GM12878 (cell line): ENCODE data around the gene TGM2. TPM values are rescaled to one million over a fixed set of nuclear protein-coding genes. Genes with fewer than 3 reads are reported as not detected.

Experiments used
- ATAC-seq: fragments of 200-7000 bp; cut with Tn5 transposase; 3 replicates; pipeline ENCODE4 v1.9.1; 2020; ENCODE audit warnings: mild to moderate bottlenecking, moderate library complexity
- BruUV-seq: library from RNA; stranded (reverse); fragments of 400-500 nt; replicated peaks from 2 replicates; lab custom pipeline; 2021; lab: Mats Ljungman, UMichigan
- CTCF ChIA-PET: fragments of 300-600 bp; sonication (Branson Sonifier 250); formaldehyde crosslinking; extraction: SDS; loops from one replicate; lab custom pipeline; 2021; ENCODE audit warnings: inconsistent platforms; lab: Yijun Ruan, JAX
- POLR2A ChIA-PET: fragments of 350-600 bp; formaldehyde crosslinking; extraction: SDS; loops from one replicate; lab custom pipeline; 2021; ENCODE audit warnings: inconsistent platforms; lab: Charles Lee
- RAD21 ChIA-PET: fragments of 300-600 bp; sonication (Branson Sonifier 250); formaldehyde crosslinking; loops from one replicate; lab custom pipeline; 2023; ENCODE audit warnings: antibody characterized with exemption; ENCODE audit not compliant: unreplicated experiment; lab: Charles Lee
- SMC1A ChIA-PET: fragments of 300-600 bp; sonication (Branson Sonifier 250); formaldehyde crosslinking; loops from one replicate; lab custom pipeline; 2023; ENCODE audit not compliant: unreplicated experiment, uncharacterized antibody; lab: Charles Lee
- DNase-seq: peaks from one replicate; pipeline ENCODE4 v3.0.0-alpha.2; 2011; ENCODE audit warnings: low read depth, low spot score
- FAIRE-seq: peaks from 3 replicates; lab custom pipeline; 2011; peaks lifted over from hg19 to GRCh38; lab: Jason Lieb, UNC
- H2AFZ ChIP-seq: 2 replicates; pipeline ENCODE4 v1.6.0; 2011; ENCODE audit warnings: low read depth, low read length, control low read depth; ENCODE audit not compliant: control insufficient read depth
- H3K27ac ChIP-seq: 2 replicates; pipeline ENCODE4 v1.5.1; 2011; ENCODE audit warnings: control low read depth; ENCODE audit not compliant: control insufficient read depth, insufficient read depth
- H3K27me3 ChIP-seq, 2 experiments: replicated peaks in 1 of 2; 2 replicates each; pipeline versions ENCODE4 v1.6.0 to v1.6.1; 2011; ENCODE audit warnings: low read length in 1 of 2; ENCODE audit not compliant: control insufficient read depth in 2 of 2, insufficient read depth in 2 of 2
- H3K36me3 ChIP-seq, 2 experiments: 2 replicates each; pipeline ENCODE4 v1.5.1; 2011; ENCODE audit warnings: low read length in 1 of 2; ENCODE audit not compliant: control insufficient read depth in 2 of 2, insufficient read depth in 2 of 2
- H3K4me1 ChIP-seq: 2 replicates; pipeline ENCODE4 v1.6.1; 2011; ENCODE audit warnings: mild to moderate bottlenecking, low read length, moderate library complexity, mixed read lengths; ENCODE audit not compliant: control insufficient read depth, insufficient read depth
- H3K4me2 ChIP-seq: 2 replicates; pipeline ENCODE4 v1.6.0; 2011; ENCODE audit warnings: control low read depth; ENCODE audit not compliant: control insufficient read depth, insufficient read depth
- H3K4me3 ChIP-seq: fragments of 200-600 bp; sonication (generic); 2 replicates; pipeline ENCODE4 v1.5.1; 2016
- H3K79me2 ChIP-seq: 2 replicates; pipeline ENCODE4 v1.6.0; 2011; ENCODE audit warnings: low read length; ENCODE audit not compliant: control insufficient read depth, insufficient read depth
- H3K9ac ChIP-seq: 2 replicates; pipeline ENCODE4 v1.8.0; 2011; ENCODE audit warnings: low read length, control low read depth, mixed read lengths; ENCODE audit not compliant: control insufficient read depth, insufficient read depth
- H3K9me3 ChIP-seq: replicated peaks from 3 replicates; pipeline ENCODE4 v1.5.1; 2011; ENCODE audit warnings: mild to moderate bottlenecking, low read length; ENCODE audit not compliant: control insufficient read depth, insufficient read depth
- H4K20me1 ChIP-seq: 2 replicates; pipeline ENCODE4 v1.6.0; 2011; ENCODE audit not compliant: control insufficient read depth, insufficient read depth
- ASH2L ChIP-seq: fragments of 300-600, 200-600 bp; sonication (generic); IDR thresholded peaks from 2 replicates; pipeline ENCODE4 v1.6.1; 2017; ENCODE audit warnings: low read depth, mild to moderate bottlenecking, borderline replicate concordance
- BACH1 ChIP-seq: fragments of 450-650 bp; IDR thresholded peaks from 2 replicates; pipeline ENCODE4 v1.6.1; 2017; ENCODE audit warnings: mild to moderate bottlenecking, borderline replicate concordance
- CUX1 ChIP-seq: IDR thresholded peaks from 2 replicates; pipeline ENCODE4 v1.6.1; 2012; ENCODE audit warnings: improper control_type of control experiment, low read depth, low read length; ENCODE audit not compliant: insufficient replicate concordance
- E2F8 ChIP-seq: fragments of 450-650 bp; IDR thresholded peaks from 2 replicates; pipeline ENCODE4 v1.6.1; 2018; ENCODE audit warnings: mild to moderate bottlenecking, low read depth, moderate library complexity; ENCODE audit not compliant: partially characterized antibody
- EZH2 ChIP-seq: IDR thresholded peaks from 2 replicates; pipeline ENCODE4 v1.6.1; 2012; ENCODE audit warnings: low read depth, mild to moderate bottlenecking, control low read depth, inconsistent platforms, low read length, borderline replicate concordance; ENCODE audit not compliant: control insufficient read depth
- MEF2A ChIP-seq: IDR thresholded peaks from 2 replicates; pipeline ENCODE4 v1.6.1; 2011; ENCODE audit warnings: low read depth, mild to moderate bottlenecking, low read length, moderate library complexity; ENCODE audit not compliant: insufficient read depth
- MTA3 ChIP-seq: IDR thresholded peaks from 2 replicates; pipeline ENCODE4 v1.6.1; 2012; ENCODE audit warnings: low read length, inconsistent platforms, borderline replicate concordance
- MXI1 ChIP-seq: fragments of 150-350 bp; IDR thresholded peaks from 2 replicates; pipeline ENCODE4 v1.6.1; 2011; ENCODE audit warnings: low read depth, mild to moderate bottlenecking, inconsistent platforms, low read length, improper control_type of control experiment
- NBN ChIP-seq: fragments of 450-650 bp; IDR thresholded peaks from 2 replicates; pipeline ENCODE4 v1.6.1; 2016
- RFX5 ChIP-seq: IDR thresholded peaks from 2 replicates; pipeline ENCODE4 v1.6.1; 2011; ENCODE audit warnings: low read depth, low read length, improper control_type of control experiment
- SIN3A ChIP-seq: IDR thresholded peaks from 2 replicates; pipeline ENCODE4 v1.6.1; 2012; ENCODE audit warnings: low read depth, low read length, improper control_type of control experiment
- ZBED1 ChIP-seq: IDR thresholded peaks from 2 replicates; pipeline ENCODE4 v1.6.1; 2016; ENCODE audit warnings: borderline replicate concordance
- WGBS: methylation state at CpG from one replicate; pipeline ENCODE4 v1.1.6; 2016; ENCODE audit warnings: low lambda C conversion rate; ENCODE audit not compliant: insufficient replicate concordance, insufficient coverage; ENCODE audit errors: missing lambda C conversion rate; 5-methylcytosine and 5-hydroxymethylcytosine counted together
- in situ Hi-C: fragments of 300-500 bp; cut with MboI; formaldehyde crosslinking; loops from 9 replicates; pipeline ENCODE4 v1.14.3; 2018; ENCODE audit warnings: mixed read lengths
- intact Hi-C: fragments of 100-400 bp; cut with micrococcal nuclease; formaldehyde crosslinking; loops from one replicate; pipeline ENCODE4 v1.14.2; 2022; ENCODE audit not compliant: unreplicated experiment
- polyA plus RNA-seq, 11 experiments: library from polyadenylated mRNA; depleted of rRNA in 4 of 11; unstranded in 6 of 11; stranded (reverse) in 5 of 11; fragments of >200 nt; fragmentation: Nextera tagmentation in 4 of 11; fragmentation: Illumina TruSeq in 1 of 11; extraction: Ambion mirVana in 4 of 11; extraction: Trizol in 1 of 11; gene quantifications; 1 replicate in 1 of 11; 2 replicates in 10 of 11; pipeline versions ENCODE4 v1.2.1 to v1.2.3, GENCODE V29; 2011 to 2016; ENCODE audit warnings: inconsistent platforms in 2 of 11, missing spikeins in 2 of 11, low read depth in 1 of 11
- total RNA-seq, 4 experiments: library from RNA; depleted of rRNA in 3 of 4; stranded (reverse); fragments of >200 nt in 3 of 4; fragmentation: Illumina TruSeq in 1 of 4; extraction: Trizol in 1 of 4; gene quantifications; 2 replicates each; pipeline versions ENCODE4 v1.2.1 to v1.2.3, GENCODE V29; 2013 to 2021

TGM2 gene
- total and polyA plus RNA-seq, 10 of the 15 experiments (the other 5 are each of a cell fraction or from before 2014, with no cell fraction given) = 0.11 to 1.9 (median 0.51) TPM

DNA sequence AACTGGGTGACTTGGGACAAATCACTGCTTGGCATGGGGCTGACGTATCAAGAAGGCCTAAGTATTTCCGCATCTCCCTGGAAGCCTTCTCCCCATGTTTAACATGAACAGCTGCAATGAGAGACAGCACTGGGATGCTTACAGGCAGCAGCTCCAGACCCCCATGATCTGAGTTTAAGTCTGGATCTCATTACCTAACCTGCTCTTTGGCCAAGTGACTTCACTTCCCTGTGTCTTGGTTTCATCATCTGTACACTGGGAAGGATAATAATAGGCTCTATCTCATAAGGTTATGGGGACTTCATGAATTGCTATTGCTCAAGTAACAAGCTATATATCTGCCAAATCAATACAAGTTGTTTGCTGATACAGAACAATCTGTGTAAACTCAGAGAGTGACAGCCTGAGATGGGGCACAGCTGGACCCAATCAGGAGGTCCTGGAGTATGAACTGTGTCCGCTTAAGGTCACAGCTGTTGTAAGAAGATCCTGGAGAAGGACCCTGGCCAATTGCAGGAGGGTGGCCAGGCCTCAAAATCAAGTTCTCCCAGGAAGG, 56.0 kb downstream of the TGM2 start:
- no TSS peak for BruUV-seq
- Histone ChIP-seq H3K27ac (no peak overlapping the region), H3K9me3 (no peaks in the 10 kb centered on the region; the same call in 2 of the 3 replicates), H2AFZ (no peak overlapping the region), H3K27me3 (no peaks in the 10 kb centered on the region), H3K36me3 (no peaks in the 10 kb centered on the region), H4K20me1 (no peaks in the 10 kb centered on the region), H3K4me3 (no peak overlapping the region), H3K4me1 (0 out of 2 replicates have a peak, but pooled peaks cover 3% of the 10 kb centered on the region), H3K79me2 (no peaks in the 10 kb centered on the region), H3K4me2 (no peak overlapping the region), H3K9ac (no peak overlapping the region)
- ATAC-seq (no peak), DNase-seq (no peak), FAIRE-seq (no peak)
- in situ Hi-C loops (no loop called here), intact Hi-C loops (no loop called here)
- ChIA-PET POLR2A (interaction anchor here (0.5 to 1.6 kb wide), 3 partner anchors 11 to 43 kb away, joined by 3 to 5 read pairs (median 4); no protein-coding TSS in a partner anchor), RAD21 (interaction anchor here (1.4 kb wide), 1 partner anchor 112 kb away, joined by 5 read pairs; no protein-coding TSS in a partner anchor), CTCF (interaction anchor here (0.9 to 8.4 kb wide), 6 partner anchors 10 to 59 kb away, joined by 3 to 131 read pairs (median 3); partner anchors contain the start of gene TGM2), SMC1A (interaction anchor here (7.0 kb wide), 1 partner anchor 11 kb away, joined by 45 read pairs; no protein-coding TSS in a partner anchor)
- whole genome bisulfite sequencing = 93% methylated on average over 3 of the region's 3 CpGs
- TF ChIP-seq ZBED1 = no peak
- no peak for TF ChIP-seq RFX5
- no peak for TF ChIP-seq SIN3A
- TF ChIP-seq MTA3 = no peak
- TF ChIP-seq MXI1 = no peak
- TF ChIP-seq MEF2A = no peak
- TF ChIP-seq BACH1 = no peak
- TF ChIP-seq EZH2 = no peak
- TF ChIP-seq NBN = no peak
- no peak for TF ChIP-seq E2F8
- no peak for TF ChIP-seq CUX1
- TF ChIP-seq ASH2L = no peak
